OCI-LY7 (cell line): ENCODE data around the gene REV3L. TPM values are rescaled to one million over a fixed set of nuclear protein-coding genes. Genes with fewer than 3 reads are reported as not detected.

Experiments used
- BruUV-seq: library from RNA; stranded (reverse); fragments of 400-500 nt; replicated peaks from 2 replicates; lab custom pipeline; 2021; lab: Mats Ljungman, UMichigan
- CTCF ChIA-PET: fragments of 300-600 bp; sonication (Branson Sonifier 250); formaldehyde crosslinking; loops from one replicate; lab custom pipeline; 2022; ENCODE audit warnings: antibody characterized with exemption; ENCODE audit not compliant: unreplicated experiment; lab: Charles Lee
- POLR2A ChIA-PET: fragments of 300-600 bp; sonication (Branson Sonifier 250); formaldehyde crosslinking; loops from one replicate; lab custom pipeline; 2022; ENCODE audit warnings: antibody characterized with exemption; lab: Charles Lee
- DNase-seq: peaks from one replicate; pipeline ENCODE4 v3.0.0-alpha.2; 2015; ENCODE audit warnings: low spot score
- H2AFZ ChIP-seq: fragments of 200-600 bp; sonication (generic), shearing (Covaris generic); 2 replicates; pipeline ENCODE4 v1.6.1; 2014; ENCODE audit warnings: mild to moderate bottlenecking, antibody characterized with exemption, low read length, moderate library complexity
- H3K27ac ChIP-seq: fragments of 200-600 bp; sonication (generic); 2 replicates; pipeline ENCODE4 v1.5.1; 2014; ENCODE audit warnings: mixed run types, low read depth, mild to moderate bottlenecking, moderate library complexity, low read length, inconsistent platforms; ENCODE audit not compliant: poor library complexity, severe bottlenecking
- H3K36me3 ChIP-seq: fragments of 200-600 bp; sonication (generic); 2 replicates; pipeline ENCODE4 v1.6.1; 2014; ENCODE audit warnings: mild to moderate bottlenecking, antibody characterized with exemption, low read length, moderate library complexity, mixed read lengths; ENCODE audit not compliant: insufficient read depth
- H3K4me1 ChIP-seq: fragments of 200-600 bp; sonication (generic); 2 replicates; pipeline ENCODE4 v1.5.1; 2014; ENCODE audit warnings: mild to moderate bottlenecking, low read length; ENCODE audit not compliant: insufficient read depth, poor library complexity, severe bottlenecking
- H3K4me2 ChIP-seq: fragments of 200-600 bp; sonication (generic); 2 replicates; pipeline ENCODE4 v1.6.1; 2014; ENCODE audit warnings: mild to moderate bottlenecking, low read length
- H3K4me3 ChIP-seq: fragments of 200-600 bp; sonication (generic); 2 replicates; pipeline ENCODE4 v1.5.1; 2014; ENCODE audit warnings: mild to moderate bottlenecking, low read depth, low read length; ENCODE audit not compliant: poor library complexity, severe bottlenecking
- H3K79me2 ChIP-seq: fragments of 200-600 bp; sonication (generic); 2 replicates; pipeline ENCODE4 v1.6.1; 2016; ENCODE audit warnings: low read depth, mild to moderate bottlenecking, low read length, moderate library complexity, mixed read lengths; ENCODE audit not compliant: insufficient read depth
- H3K9me2 ChIP-seq: fragments of 200-600 bp; sonication (generic); 2 replicates; pipeline ENCODE4 v1.6.1; 2016; ENCODE audit warnings: mild to moderate bottlenecking, low read length, mixed read lengths; ENCODE audit not compliant: insufficient read depth
- H3K9me3 ChIP-seq: fragments of 200-600 bp; sonication (generic); 2 replicates; pipeline ENCODE4 v1.6.1; 2014; ENCODE audit warnings: mild to moderate bottlenecking, mixed run types, low read length, mixed read lengths
- H4K20me1 ChIP-seq: fragments of 200-600 bp; sonication (generic); 2 replicates; pipeline ENCODE4 v1.6.1; 2014; ENCODE audit warnings: mild to moderate bottlenecking, antibody characterized with exemption, low read length, moderate library complexity, mixed read lengths; ENCODE audit not compliant: insufficient read depth
- CTCF ChIP-seq: fragments of 200-600 bp; sonication (generic); conservative IDR thresholded peaks from 2 replicates; pipeline ENCODE4 v1.5.1; 2014; ENCODE audit warnings: mild to moderate bottlenecking, antibody characterized with exemption, low read length, moderate library complexity, mixed read lengths
- EZH2phosphoT487 ChIP-seq: fragments of 200-600 bp; sonication (generic); IDR thresholded peaks from 2 replicates; pipeline ENCODE4 v1.6.1; 2018; ENCODE audit warnings: low read depth, borderline replicate concordance, mild to moderate bottlenecking, mixed run types, antibody characterized with exemption, low read length, moderate library complexity, mixed read lengths
- intact Hi-C: fragments of 100-400 bp; cut with micrococcal nuclease; formaldehyde crosslinking; loops from one replicate; pipeline ENCODE4 v1.10.0; 2022; ENCODE audit not compliant: unreplicated experiment
- total RNA-seq, 2 experiments: library from RNA; depleted of rRNA in 1 of 2; stranded (reverse); fragments of >200 nt in 1 of 2; shearing (Covaris generic) in 1 of 2; gene quantifications; 2 replicates each; pipeline ENCODE4 v1.2.3, GENCODE V29; 2014 to 2022

Gene REV3L
- total RNA-seq, 2 experiments from 2014 or later, result 24.8 to 33.4 TPM

GRCh38 chr6:111527367-111527766, 44.3 kb upstream of the REV3L start:
- no peaks in the 10 kb centered on the region; the same call in 1 of the 2 replicates for H4K20me1 ChIP-seq
- no peaks in the 10 kb centered on the region for H3K9me2 ChIP-seq
- POLR2A ChIA-PET, result no interaction called here
- intact Hi-C loops, result no loop called here
- no TSS peak for BruUV-seq
- no peak for TF ChIP-seq EZH2phosphoT487
- no peak for TF ChIP-seq CTCF
- H3K79me2 ChIP-seq, result no peaks in the 10 kb centered on the region
- H2AFZ ChIP-seq, result no peak overlapping the region
- no peak for DNase-seq
- CTCF ChIA-PET, result interaction anchor here (0.6 kb wide), 1 partner anchor 86 kb away, joined by 3 read pairs; no protein-coding TSS in a partner anchor
- no peaks in the 10 kb centered on the region for H3K9me3 ChIP-seq
- no peak overlapping the region for H3K27ac ChIP-seq
- H3K4me1 ChIP-seq, result no peaks in the 10 kb centered on the region
- no peak overlapping the region for H3K4me3 ChIP-seq
- no peaks in the 10 kb centered on the region; the same call in 1 of the 2 replicates for H3K36me3 ChIP-seq
- H3K4me2 ChIP-seq, result no peak overlapping the region

- intact Hi-C loops, result no loop called here
- ChIA-PET POLR2A (interaction anchor here (1.6 kb wide), 1 partner anchor 7 kb away, joined by 4 read pairs; no protein-coding TSS in a partner anchor), CTCF (no interaction called here)
- Histone ChIP-seq H3K79me2 (no peaks in the 10 kb centered on the region), H4K20me1 (peaks cover 4% of the 10 kb centered on the region; the same call in 1 of the 2 replicates), H3K27ac (no peak overlapping the region), H3K4me2 (no peak overlapping the region), H3K4me3 (no peak overlapping the region), H3K9me3 (no peaks in the 10 kb centered on the region), H3K36me3 (no peaks in the 10 kb centered on the region; the same call in 1 of the 2 replicates), H2AFZ (no peak overlapping the region), H3K4me1 (no peaks in the 10 kb centered on the region), H3K9me2 (no peaks in the 10 kb centered on the region)
- TF ChIP-seq EZH2phosphoT487 (no peak), CTCF (no peak)
- BruUV-seq, result no TSS peak
- no peak for DNase-seq
Observed at GRCh38 chr6:111524735-111525134, 41.7 kb upstream of the REV3L start.

- H3K36me3 ChIP-seq, result no peaks in the 10 kb centered on the region; the same call in 1 of the 2 replicates
- no peaks in the 10 kb centered on the region for H3K79me2 ChIP-seq
- TF ChIP-seq CTCF, result no peak
- TF ChIP-seq EZH2phosphoT487, result no peak
- no peaks in the 10 kb centered on the region for H3K9me2 ChIP-seq
- ChIA-PET CTCF (no interaction called here), POLR2A (interaction anchor here (0.6 kb wide), 1 partner anchor 1958 kb away, joined by 3 read pairs; no protein-coding TSS in a partner anchor)
- BruUV-seq, result no TSS peak
- intact Hi-C loops, result no loop called here
- no peaks in the 10 kb centered on the region for H3K4me1 ChIP-seq
- no peak overlapping the region for H3K27ac ChIP-seq
- no peak overlapping the region for H2AFZ ChIP-seq
- no peaks in the 10 kb centered on the region for H3K9me3 ChIP-seq
- no peak overlapping the region for H3K4me3 ChIP-seq
- peaks cover 4% of the 10 kb centered on the region; the same call in 1 of the 2 replicates for H4K20me1 ChIP-seq
- H3K4me2 ChIP-seq, result no peak overlapping the region
- DNase-seq, result no peak
Observed at GRCh38 chr6:111524252-111524651, 41.2 kb upstream of the REV3L start.
